ENCODE data around the gene TXNRD2.

Gene TXNRD2

DNA sequence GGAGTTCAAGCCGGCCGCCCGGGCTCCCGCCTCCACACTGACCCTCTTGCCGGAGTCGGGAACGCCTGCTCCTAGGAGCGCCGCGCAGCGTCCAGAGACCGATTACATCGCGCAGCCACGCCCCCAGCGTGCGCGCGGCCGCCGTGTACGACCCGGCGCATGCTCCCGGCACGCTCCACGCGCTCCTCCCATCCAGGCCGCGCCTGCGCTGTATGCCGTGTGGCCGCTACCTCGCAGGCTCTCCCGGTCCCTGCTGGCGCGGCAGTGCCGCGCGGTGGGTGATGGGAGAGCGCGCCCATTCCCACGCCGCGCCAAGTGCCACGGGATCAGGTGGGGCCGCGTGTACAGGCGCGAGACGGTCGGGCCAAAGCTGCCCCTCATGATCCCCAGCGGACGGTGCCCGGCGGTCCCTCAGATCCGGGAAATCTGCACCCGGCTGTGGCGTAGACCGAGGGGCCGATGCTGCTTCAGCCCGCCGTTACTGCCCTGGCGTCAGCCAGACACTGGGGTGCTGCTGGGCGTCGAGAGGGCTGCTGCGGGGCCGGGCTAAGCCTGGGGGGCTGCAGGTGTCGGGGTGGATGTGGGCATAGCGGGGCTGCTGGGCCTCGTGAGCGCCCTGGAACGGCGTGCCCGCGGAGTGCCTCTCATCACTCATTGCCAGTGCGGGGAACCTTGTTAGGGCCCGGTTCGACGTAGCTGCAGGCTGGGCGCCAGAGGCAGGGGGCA, 86.7 kb downstream of the TXNRD2 start, which contains the start of the genes GNB1L and RTL10:
TSS of gene GNB1L (minus strand) at position 97 of the 726 bp plus-strand sequence. CDS start 33,519 bp downstream, outside the sequence.
TSS of gene RTL10 (minus strand) at position 97 of the 726 bp plus-strand sequence. CDS start 2,613 bp downstream, outside the sequence.
- peak; percentile 78 for DNase-seq

DNA sequence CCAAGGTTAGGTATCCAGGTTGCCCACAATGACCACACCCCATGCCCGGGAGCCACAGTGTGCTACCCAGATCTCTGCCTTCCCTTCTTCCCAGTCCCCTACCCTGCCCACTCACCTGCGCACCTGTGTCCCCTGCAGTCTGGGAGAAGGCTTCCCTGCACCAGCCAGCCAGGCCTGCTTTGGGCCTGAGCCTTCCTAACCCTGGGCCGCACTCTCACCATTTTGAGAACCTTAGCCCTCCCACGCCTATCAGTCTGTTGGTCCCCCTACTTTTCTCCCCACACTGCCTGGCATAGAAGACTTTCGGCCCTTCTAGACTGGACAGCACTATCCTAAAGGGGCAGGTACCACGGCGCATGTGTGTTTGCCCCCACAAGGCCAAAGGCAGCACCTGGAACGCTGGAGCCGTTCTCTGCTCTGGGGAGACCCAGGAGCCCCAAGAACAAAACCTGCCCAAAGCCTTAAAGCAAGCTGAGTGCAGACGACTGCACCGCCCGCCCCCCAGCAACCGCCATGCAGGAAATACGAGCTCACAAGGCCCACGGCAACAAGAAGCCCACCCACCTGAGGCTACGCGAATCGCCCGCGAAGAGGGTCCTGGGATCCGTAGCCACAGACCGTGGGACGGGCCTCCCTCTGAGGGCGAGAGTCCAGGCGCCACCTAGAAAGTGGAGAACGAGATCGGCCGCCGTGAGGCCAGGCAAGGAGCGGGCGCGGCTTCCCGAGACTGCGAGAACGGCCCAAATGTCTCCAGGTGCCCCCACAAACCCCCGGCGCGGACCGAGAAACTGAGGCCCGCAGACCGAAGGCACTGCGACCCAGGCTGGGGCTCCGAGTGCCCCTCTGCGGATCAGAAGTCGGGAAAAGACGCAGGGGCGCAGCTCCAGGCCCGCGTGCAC, 87.5 kb downstream of the TXNRD2 start:
- no peak for DNase-seq

- no peak for DNase-seq
Observed at GRCh38 chr22:19853058-19853878, 88.3 kb downstream of the TXNRD2 start.

- no peak for DNase-seq
Observed at GRCh38 chr22:19852177-19852781, 89.3 kb downstream of the TXNRD2 start.

DNA sequence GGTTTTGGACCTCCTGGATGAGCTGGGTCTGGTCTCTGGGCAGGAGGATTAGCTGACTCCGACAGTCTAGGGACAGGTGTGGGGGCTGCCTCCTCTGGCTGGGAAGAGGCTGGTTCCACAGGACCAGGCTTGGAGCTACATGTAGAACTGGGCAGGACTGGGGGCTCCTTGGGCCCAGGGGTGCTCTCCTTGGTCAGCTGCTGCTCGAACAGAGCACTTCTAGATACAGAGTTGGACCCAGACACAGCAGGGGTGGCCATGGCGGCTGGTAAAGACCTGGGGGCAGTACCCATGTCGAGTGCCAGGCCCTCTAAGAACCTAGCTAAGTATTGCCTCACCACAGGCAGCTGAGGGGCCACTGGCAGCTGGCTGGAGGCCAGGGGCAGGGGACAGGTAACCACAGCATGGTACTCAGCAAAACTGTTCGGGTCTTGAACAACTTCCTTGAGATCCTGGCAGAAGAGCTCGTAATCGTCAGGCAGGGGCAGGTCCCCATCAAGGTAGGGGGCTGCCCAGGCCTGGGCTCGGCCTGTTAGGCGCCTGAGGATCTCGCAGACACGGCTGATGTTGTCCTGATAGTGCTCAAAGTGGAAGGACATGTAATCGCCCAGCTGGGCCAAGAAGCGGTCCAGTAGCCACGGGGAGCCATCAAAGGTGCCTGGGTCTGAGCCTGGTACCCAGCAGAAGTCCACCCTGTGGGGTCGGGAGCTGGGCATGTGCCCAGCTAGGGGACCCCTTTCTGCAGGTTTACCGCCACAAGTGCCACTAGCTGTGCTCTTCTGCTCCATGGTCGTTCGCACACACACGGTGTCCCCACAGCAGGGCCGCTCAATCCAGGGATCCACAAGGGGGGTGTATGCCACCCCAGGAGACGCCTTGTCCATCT, 90.1 kb downstream of the TXNRD2 start:
- no peak for DNase-seq

GRCh38 chr22:19850763-19851109, 90.9 kb downstream of the TXNRD2 start:
- no peak for DNase-seq

- DNase-seq: no peak
Observed at GRCh38 chr22:19849835-19850762, 91.5 kb downstream of the TXNRD2 start.

GRCh38 chr22:19848298-19849224, 93.1 kb downstream of the TXNRD2 start:
- DNase-seq: no peak

DNA sequence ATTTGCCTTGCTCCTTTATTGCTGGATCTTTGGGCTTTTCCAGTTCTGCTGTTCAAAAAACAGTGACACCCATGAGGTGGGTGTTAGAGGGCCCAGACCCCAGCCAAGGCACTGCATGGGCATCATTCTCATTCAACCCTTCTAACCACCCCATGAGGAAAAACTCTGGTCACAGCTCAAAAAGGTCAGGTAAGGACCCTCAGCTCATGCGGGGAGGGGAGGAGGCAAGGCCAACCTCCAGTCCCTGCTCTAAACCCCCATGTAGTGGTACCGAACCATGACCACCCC, 94.3 kb downstream of the TXNRD2 start:
- no peak for DNase-seq

GRCh38 chr22:19846620-19847344, 94.8 kb downstream of the TXNRD2 start:
- no peak for DNase-seq

DNA sequence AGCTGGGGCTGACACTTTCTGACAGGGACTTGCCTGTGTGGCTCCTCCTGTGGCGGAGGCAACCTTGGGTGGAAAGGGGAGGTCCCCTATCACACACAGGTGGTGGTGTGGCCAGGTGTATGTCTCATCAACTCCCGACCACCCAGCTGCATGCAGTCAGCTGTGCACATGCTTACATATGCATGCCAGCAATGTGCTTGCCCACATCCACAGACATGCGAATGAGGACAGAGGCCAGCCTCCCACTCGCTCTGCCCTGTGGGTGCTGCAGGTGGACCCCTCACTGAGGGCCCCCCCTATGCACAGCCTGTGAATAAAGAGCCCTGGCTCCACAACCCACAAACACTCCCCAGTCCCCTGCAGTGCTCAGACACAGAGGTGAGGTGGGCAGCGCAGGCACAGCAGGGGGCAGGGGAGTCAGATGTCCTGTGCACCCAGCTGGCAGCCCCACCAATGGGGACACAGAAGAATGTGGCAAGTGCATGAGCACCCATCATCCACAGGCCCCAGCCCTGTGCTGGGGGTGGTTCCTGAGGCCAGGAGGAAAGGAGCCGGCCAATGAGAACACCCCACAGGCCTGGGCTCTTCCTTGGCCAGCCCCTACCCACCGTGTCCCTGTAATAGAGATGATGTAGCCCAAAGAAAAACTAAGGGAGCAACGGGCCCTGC, 96.4 kb downstream of the TXNRD2 start:
- no peak for DNase-seq

- no peak for DNase-seq
Observed at GRCh38 chr22:19844377-19845053, 97.1 kb downstream of the TXNRD2 start.

- DNase-seq: no peak
Observed at GRCh38 chr22:19843857-19844376, 97.7 kb downstream of the TXNRD2 start.

GRCh38 chr22:19843107-19843856, 98.3 kb downstream of the TXNRD2 start:
- DNase-seq: no peak

- no peak for DNase-seq
Observed at GRCh38 chr22:19842393-19843106, 99.1 kb downstream of the TXNRD2 start.
